T-helper 17 cell (primary cell): ENCODE data around the gene FBLN7. TPM values are rescaled to one million over a fixed set of nuclear protein-coding genes. Genes with fewer than 3 reads are reported as not detected.
"Not testable (repeated sequence)": the region's sequence is repeated elsewhere in the genome, so short reads cannot be mapped to it uniquely, and the experiment has no call there.

Experiments used
- ATAC-seq: fragments of 150-1000 bp; cut with Tn5 transposase; 2 replicates; pipeline ENCODE4 v1.10.0; 2021; ENCODE audit warnings: mild to moderate bottlenecking, moderate library complexity
- DNase-seq, 3 donors: peaks; one replicate each; pipeline versions ENCODE4 v3.0.0 to v3.0.0-alpha.2; 2020 to 2021
- H3K9me3 ChIP-seq: one replicate; pipeline ENCODE4 v1.7.0; 2013; ENCODE audit warnings: low read length, mild to moderate bottlenecking; ENCODE audit not compliant: control insufficient read depth, poor library complexity, severe bottlenecking
- H3K27ac Mint-ChIP-seq: one replicate; pipeline ENCODE4 v1.8.0; 2022; ENCODE audit warnings: mild to moderate bottlenecking, moderate library complexity, mixed read lengths
- H3K27me3 Mint-ChIP-seq: one replicate; pipeline ENCODE4 v1.8.0; 2022; ENCODE audit warnings: mixed read lengths
- H3K36me3 Mint-ChIP-seq: one replicate; pipeline ENCODE4 v1.8.0; 2022; ENCODE audit warnings: low read depth, mixed read lengths
- H3K4me1 Mint-ChIP-seq: one replicate; pipeline ENCODE4 v1.8.0; 2022; ENCODE audit warnings: mild to moderate bottlenecking, mixed read lengths
- H3K4me3 Mint-ChIP-seq: one replicate; pipeline ENCODE4 v1.8.0; 2022; ENCODE audit warnings: mild to moderate bottlenecking, moderate library complexity, mixed read lengths
- total RNA-seq, 4 donors: library from RNA in 2 of 4; stranded (reverse) in 2 of 4; gene quantifications; one replicate each; pipeline ENCODE4 v1.2.3 and lab custom pipeline; 2022 to 2026

The FBLN7 gene
- total RNA-seq (10 to 100 TPM; 17.2 to 21.7 TPM), total RNA-seq (lab: John Stamatoyannopoulos, UW) (11.4 to 54.5 reads per million in 2 donors)

DNA sequence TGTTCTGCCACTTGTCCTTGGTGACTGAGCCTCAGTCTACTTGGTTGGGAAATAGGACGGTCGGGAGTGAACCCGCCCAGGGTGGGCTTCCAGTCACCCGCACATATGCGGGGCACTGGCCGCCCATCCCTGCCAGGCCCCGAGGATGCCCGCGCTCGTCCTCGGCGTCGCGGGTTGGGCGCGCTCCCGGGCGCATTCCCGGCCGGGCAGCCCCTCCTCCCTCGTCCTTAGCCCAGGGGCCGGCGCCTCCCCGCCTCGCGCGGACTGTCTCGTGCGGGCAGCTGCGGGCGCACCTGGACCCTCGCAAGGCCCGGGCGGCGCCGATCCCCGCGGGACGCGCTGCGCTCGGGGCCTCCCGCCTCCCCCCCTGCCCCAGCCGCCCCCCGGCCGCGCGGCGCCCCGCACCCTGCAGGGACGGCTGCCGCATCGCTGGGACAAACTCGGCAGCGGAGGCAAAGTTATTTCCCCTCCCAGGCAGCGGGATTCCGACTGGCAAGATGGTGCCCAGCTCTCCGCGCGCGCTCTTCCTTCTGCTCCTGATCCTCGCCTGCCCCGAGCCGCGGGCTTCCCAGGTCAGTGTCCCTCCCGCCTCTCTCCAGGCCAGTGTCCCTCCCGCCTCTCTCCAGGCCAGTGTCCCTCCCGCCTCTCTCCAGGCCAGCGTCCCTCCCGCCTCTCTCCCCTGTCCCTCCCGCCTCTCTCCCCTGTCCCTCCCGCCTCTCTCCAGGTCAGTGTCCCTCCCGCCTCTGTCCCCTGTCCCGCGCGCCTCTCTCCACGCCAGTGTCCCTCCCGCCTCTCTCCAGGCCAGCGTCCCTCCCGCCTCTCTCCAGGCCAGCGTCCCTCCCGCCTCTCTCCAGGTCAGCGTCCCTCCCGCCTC is at the start of gene FBLN7:
Gene FBLN7 (plus strand): TSS at position 227 of the 874 bp plus-strand sequence. CDS start 271 bp downstream, at position 498.
- DNase-seq: no peak
- Mint-ChIP-seq H3K4me1 (peaks cover 11% of the 10 kb centered on the region), H3K27me3 (peaks cover 37% of the 10 kb centered on the region), H3K36me3 (peaks cover 2% of the 10 kb centered on the region), H3K27ac (peak within 1 kb of the TSS; percentile 67), H3K4me3 (peak within 1 kb of the TSS; percentile 83)
- no peak for ATAC-seq
- no peaks in the 10 kb centered on the region for H3K9me3 ChIP-seq

GRCh38 chr2:112089375-112089774 is 48.8 kb upstream of the FBLN7 start:
- Mint-ChIP-seq H3K4me1 (peaks cover 24% of the 10 kb centered on the region), H3K27me3 (no peaks in the 10 kb centered on the region), H3K4me3 (no peak overlapping the region), H3K27ac (peak overlapping the region; percentile 53), H3K36me3 (peaks cover 39% of the 10 kb centered on the region)
- DNase-seq (no peak), ATAC-seq (no peak)
- H3K9me3 ChIP-seq: no peaks in the 10 kb centered on the region

- H3K9me3 ChIP-seq: no peaks in the 10 kb centered on the region
- H3K4me3 Mint-ChIP-seq: no peak overlapping the region
- H3K27me3 Mint-ChIP-seq: no peaks in the 10 kb centered on the region
- DNase-seq (no peak), ATAC-seq (no peak)
- H3K27ac Mint-ChIP-seq: peak overlapping the region; percentile 54
- peaks cover 19% of the 10 kb centered on the region for H3K36me3 Mint-ChIP-seq
- H3K4me1 Mint-ChIP-seq: peaks cover 13% of the 10 kb centered on the region
Observed at GRCh38 chr2:112092286-112093041, 45.7 kb upstream of the FBLN7 start.

DNA sequence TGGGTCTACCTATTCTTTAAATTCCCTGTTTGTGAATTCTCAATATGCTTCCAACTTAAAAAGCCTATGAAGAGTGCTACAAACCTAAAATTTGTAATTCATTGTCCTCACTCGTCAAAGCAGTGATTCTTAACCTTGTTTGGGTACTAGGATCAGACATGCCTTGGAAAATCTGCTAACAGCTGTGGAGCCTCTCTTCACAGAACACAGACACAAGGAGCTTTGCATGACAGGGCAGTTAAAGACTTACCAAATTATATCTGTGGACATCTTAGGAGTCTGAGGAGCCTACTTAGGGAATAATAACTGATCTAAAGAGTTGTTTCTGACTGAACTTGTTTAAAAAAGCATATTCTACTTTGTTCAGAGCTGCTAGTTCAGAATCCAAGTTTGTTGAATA is 45.0 kb upstream of the FBLN7 start:
- ATAC-seq: no peak
- no peak for DNase-seq
- Mint-ChIP-seq H3K4me3 (no peak overlapping the region), H3K27me3 (no peaks in the 10 kb centered on the region), H3K27ac (no peak overlapping the region), H3K4me1 (peaks cover 13% of the 10 kb centered on the region), H3K36me3 (peaks cover 17% of the 10 kb centered on the region)
- H3K9me3 ChIP-seq: no peaks in the 10 kb centered on the region

DNA sequence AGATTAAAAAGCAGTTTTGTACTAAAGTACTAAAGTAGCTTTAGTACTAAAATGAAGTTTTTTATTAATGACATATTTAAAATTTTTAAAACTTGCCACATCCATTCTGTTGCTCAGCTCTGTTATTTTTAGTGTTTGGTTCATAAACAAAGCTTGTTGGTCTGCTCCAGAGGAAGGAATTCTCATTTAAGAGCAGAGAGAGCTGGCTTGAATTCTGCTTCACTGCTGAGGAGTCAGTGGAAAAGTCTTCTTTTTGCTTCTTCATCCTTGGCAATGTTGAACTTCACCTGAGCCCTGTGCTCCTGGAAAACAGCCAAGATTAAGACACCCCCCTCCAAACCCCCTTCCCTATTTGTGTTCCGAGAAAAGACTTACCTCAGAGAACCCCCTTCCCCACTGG is 42.5 kb upstream of the FBLN7 start:
- Mint-ChIP-seq H3K4me1 (peaks cover 14% of the 10 kb centered on the region), H3K4me3 (no peak overlapping the region), H3K27ac (no peak overlapping the region), H3K27me3 (no peaks in the 10 kb centered on the region), H3K36me3 (peaks cover 18% of the 10 kb centered on the region)
- ATAC-seq: no peak
- no peak for DNase-seq
- H3K9me3 ChIP-seq: no peaks in the 10 kb centered on the region

- Mint-ChIP-seq H3K4me3 (no peak overlapping the region), H3K4me1 (peaks cover 14% of the 10 kb centered on the region), H3K27ac (no peak overlapping the region), H3K27me3 (no peaks in the 10 kb centered on the region), H3K36me3 (peaks cover 17% of the 10 kb centered on the region)
- ATAC-seq (no peak), DNase-seq (no peak)
- H3K9me3 ChIP-seq: no peaks in the 10 kb centered on the region
Observed at GRCh38 chr2:112096098-112096497, 42.1 kb upstream of the FBLN7 start.

DNA sequence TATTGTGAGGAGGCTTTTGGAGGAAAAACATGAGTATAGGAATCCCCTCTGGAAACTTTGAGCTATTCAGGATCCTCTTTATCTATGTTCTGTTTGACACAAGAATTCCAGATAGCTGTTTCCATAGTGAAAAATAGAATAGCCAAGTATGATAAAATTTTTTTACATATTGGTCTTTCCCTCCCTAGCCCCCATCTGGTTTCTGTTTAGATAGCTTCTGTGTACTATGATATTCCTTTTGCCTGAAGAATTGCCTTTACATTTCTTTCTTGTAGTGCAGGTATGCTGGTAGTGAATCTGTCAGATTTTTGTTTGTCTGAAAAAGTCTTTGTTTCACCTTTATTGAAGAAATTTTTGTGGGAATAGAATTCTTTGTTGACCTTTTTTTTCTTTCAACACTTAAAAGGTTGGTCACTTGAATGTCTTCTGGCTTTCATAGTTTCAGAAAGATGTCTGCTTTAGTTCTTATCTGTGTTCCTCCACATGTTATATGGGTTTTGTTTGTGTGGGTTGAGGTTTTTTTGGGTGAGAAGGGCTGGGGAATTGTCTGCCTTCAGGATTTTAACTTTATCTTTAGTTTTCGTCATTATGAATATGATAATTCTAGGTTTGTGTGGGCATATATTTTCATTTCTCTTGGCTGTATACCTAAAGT is 29.9 kb upstream of the FBLN7 start:
- no peak for DNase-seq
- ATAC-seq: no peak
- H3K9me3 ChIP-seq: no peaks in the 10 kb centered on the region
- Mint-ChIP-seq H3K4me3 (no peak overlapping the region), H3K36me3 (peaks cover 17% of the 10 kb centered on the region), H3K4me1 (peaks cover 2% of the 10 kb centered on the region), H3K27ac (no peak overlapping the region), H3K27me3 (no peaks in the 10 kb centered on the region)

DNA sequence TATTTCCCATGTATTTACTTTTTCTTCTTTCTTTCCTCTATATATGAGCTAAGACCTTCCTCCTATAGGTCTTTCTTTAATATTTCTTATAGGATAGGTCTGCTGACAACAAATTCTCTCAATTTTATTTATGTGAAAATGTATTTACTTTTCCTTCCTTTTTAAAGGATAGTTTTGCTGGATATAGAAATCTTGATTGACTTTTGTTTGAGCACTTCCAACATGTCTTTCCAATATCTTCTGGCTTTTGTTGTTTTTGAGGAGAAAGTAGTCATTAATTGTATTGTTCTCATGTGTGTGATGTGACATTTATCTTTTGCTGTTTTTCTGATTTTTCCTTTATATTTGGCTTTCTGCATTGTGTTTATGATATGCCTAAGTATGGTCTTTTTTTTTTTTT is 28.9 kb upstream of the FBLN7 start:
- no peak overlapping the region for H3K27ac Mint-ChIP-seq
- H3K36me3 Mint-ChIP-seq: peaks cover 15% of the 10 kb centered on the region
- no peak for ATAC-seq

GRCh38 chr2:112110966-112111365 is 27.2 kb upstream of the FBLN7 start:
- peaks cover 15% of the 10 kb centered on the region for H3K36me3 Mint-ChIP-seq
- H3K27me3 Mint-ChIP-seq: no peaks in the 10 kb centered on the region
- no peaks in the 10 kb centered on the region for H3K9me3 ChIP-seq
- DNase-seq: no peak
- no peak overlapping the region for H3K4me3 Mint-ChIP-seq
- H3K27ac Mint-ChIP-seq: no peak overlapping the region
- no peak for ATAC-seq
- peaks cover 2% of the 10 kb centered on the region for H3K4me1 Mint-ChIP-seq

More for the DNA sequence above, 28.9 kb upstream of the FBLN7 start:
- Mint-ChIP-seq H3K4me1 (peaks cover 2% of the 10 kb centered on the region), H3K4me3 (no peak overlapping the region), H3K27me3 (no peaks in the 10 kb centered on the region)
- DNase-seq: no peak
- H3K9me3 ChIP-seq: no peaks in the 10 kb centered on the region

- H3K36me3 Mint-ChIP-seq: peaks cover 13% of the 10 kb centered on the region
- not testable (repeated sequence) for H3K4me3 Mint-ChIP-seq, ATAC-seq, H3K27me3 Mint-ChIP-seq, H3K27ac Mint-ChIP-seq, H3K4me1 Mint-ChIP-seq, H3K9me3 ChIP-seq, DNase-seq
Observed at GRCh38 chr2:112113354-112113753, 24.8 kb upstream of the FBLN7 start.

- DNase-seq (no peak), ATAC-seq (no peak)
- Mint-ChIP-seq H3K27me3 (no peaks in the 10 kb centered on the region), H3K4me3 (no peak overlapping the region), H3K36me3 (peaks cover 4% of the 10 kb centered on the region), H3K4me1 (peaks cover under 1% of the 10 kb centered on the region), H3K27ac (no peak overlapping the region)
- H3K9me3 ChIP-seq: no peaks in the 10 kb centered on the region
Observed at GRCh38 chr2:112118148-112118547, 20.0 kb upstream of the FBLN7 start.

DNA sequence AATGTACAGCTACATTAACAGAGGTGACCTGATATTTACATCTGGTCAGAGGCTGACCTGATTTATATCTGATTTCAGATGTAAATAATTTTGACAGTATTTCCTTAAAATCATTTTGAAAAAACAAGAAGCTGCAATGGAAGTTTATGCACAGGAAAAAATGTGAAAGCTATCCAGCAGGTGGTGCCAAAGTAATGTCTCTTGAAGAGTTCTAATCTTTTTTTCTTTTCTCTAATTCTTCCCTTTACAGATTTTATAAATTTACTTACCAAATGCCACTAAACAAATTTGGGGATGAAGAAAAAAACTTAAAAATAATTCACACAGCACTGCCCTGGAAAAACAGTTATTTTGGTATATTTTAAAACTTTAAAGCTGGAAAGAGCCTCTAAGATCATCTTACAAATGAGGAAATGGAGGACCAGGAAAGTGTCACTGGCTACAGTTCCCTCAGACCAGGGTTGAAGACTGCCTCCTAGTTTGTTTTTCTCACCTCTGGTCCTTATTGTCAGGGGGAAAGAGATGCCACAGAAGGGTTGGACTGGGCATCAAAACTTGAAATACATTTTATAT is 16.4 kb upstream of the FBLN7 start:
- peak; percentile 36 for ATAC-seq
- H3K9me3 ChIP-seq: no peaks in the 10 kb centered on the region
- H3K4me1 Mint-ChIP-seq: peaks cover 2% of the 10 kb centered on the region
- H3K27ac Mint-ChIP-seq: no peak overlapping the region
- H3K4me3 Mint-ChIP-seq: no peak overlapping the region
- H3K36me3 Mint-ChIP-seq: peaks cover 5% of the 10 kb centered on the region
- peak in 1 of 3 donors; percentile 21 for DNase-seq
- H3K27me3 Mint-ChIP-seq: no peaks in the 10 kb centered on the region

DNA sequence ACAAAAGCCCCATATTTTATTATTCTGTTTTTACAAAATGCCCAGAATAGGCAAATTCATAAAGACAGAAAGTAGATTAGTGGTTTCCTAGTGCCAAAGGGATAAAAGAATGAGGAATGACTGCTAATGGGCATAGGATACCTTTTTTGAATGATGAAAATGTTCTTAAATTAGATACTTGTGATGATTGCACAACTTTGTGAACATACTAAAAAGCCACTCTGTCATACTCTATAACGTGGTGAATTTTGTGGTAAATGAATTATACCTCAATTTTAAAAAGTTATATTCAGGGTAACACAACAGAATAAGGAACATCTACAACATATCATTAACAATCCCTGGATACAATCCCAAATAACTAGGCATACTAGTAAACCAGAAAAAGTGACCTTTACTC is 9.1 kb upstream of the FBLN7 start:
- peaks cover 2% of the 10 kb centered on the region for H3K4me1 Mint-ChIP-seq
- no peak for DNase-seq
- no peak overlapping the region for H3K4me3 Mint-ChIP-seq
- no peaks in the 10 kb centered on the region for H3K9me3 ChIP-seq
- no peaks in the 10 kb centered on the region for H3K27me3 Mint-ChIP-seq
- no peak overlapping the region for H3K27ac Mint-ChIP-seq
- H3K36me3 Mint-ChIP-seq: no peaks in the 10 kb centered on the region
- ATAC-seq: no peak
